Calu3 (cell line): ENCODE results near the gene RFC1. TPM values are rescaled to one million over a fixed set of nuclear protein-coding genes. Genes with fewer than 3 reads are reported as not detected.
"Not testable (repeated sequence)": the region's sequence is repeated elsewhere in the genome, so short reads cannot be mapped to it uniquely, and the experiment has no call there.

Source experiments
- BruUV-seq: library from RNA; stranded (reverse); fragments of 400-500 nt; replicated peaks from 2 replicates; lab custom pipeline; 2021; lab: Mats Ljungman, UMichigan
- CTCF ChIA-PET: fragments of 300-600 bp; sonication (Branson Sonifier 250); formaldehyde crosslinking; loops from one replicate; lab custom pipeline; 2022; ENCODE audit warnings: antibody characterized with exemption; lab: Charles Lee
- DNase-seq: peaks from one replicate; pipeline ENCODE4 v3.0.0; 2022
- H3K27ac Mint-ChIP-seq: one replicate; pipeline ENCODE4 v1.8.0; 2022; ENCODE audit warnings: mixed read lengths; ENCODE audit not compliant: unreplicated experiment
- H3K27me3 Mint-ChIP-seq: one replicate; pipeline ENCODE4 v1.8.0; 2022; ENCODE audit warnings: mixed read lengths; ENCODE audit not compliant: unreplicated experiment
- H3K36me3 Mint-ChIP-seq: one replicate; pipeline ENCODE4 v1.8.0; 2022; ENCODE audit warnings: mild to moderate bottlenecking, moderate library complexity, mixed read lengths; ENCODE audit not compliant: insufficient read depth, unreplicated experiment
- H3K4me1 Mint-ChIP-seq: one replicate; pipeline ENCODE4 v1.8.0; 2022; ENCODE audit warnings: mild to moderate bottlenecking, low read depth, mixed read lengths; ENCODE audit not compliant: unreplicated experiment
- H3K4me3 Mint-ChIP-seq: one replicate; pipeline ENCODE4 v1.8.0; 2022; ENCODE audit warnings: mild to moderate bottlenecking, low read depth, moderate library complexity, mixed read lengths; ENCODE audit not compliant: unreplicated experiment
- H3K9me3 Mint-ChIP-seq: one replicate; pipeline ENCODE4 v1.8.0; 2022; ENCODE audit warnings: low read depth, mixed read lengths; ENCODE audit not compliant: unreplicated experiment
- CTCF ChIP-seq: fragments of 200-600 bp; IDR thresholded peaks from one replicate; pipeline ENCODE4 v1.8.0; 2022; ENCODE audit warnings: antibody characterized with exemption; ENCODE audit not compliant: unreplicated experiment
- intact Hi-C: fragments of 100-400 bp; cut with micrococcal nuclease; formaldehyde crosslinking; loops from one replicate; pipeline ENCODE4 v1.10.0; 2022; ENCODE audit not compliant: unreplicated experiment
- total RNA-seq: library from RNA; stranded (reverse); gene quantifications from 2 replicates; pipeline ENCODE4 v1.2.3, GENCODE V29; 2022

Gene RFC1
- total RNA-seq, 1 experiment from 2014 or later = 37.0 TPM

- no peak for DNase-seq
- Mint-ChIP-seq H3K4me3 (no peak overlapping the region), H3K9me3 (no peaks in the 10 kb centered on the region), H3K27ac (no peak overlapping the region), H3K36me3 (no peaks in the 10 kb centered on the region), H3K4me1 (peaks cover 9% of the 10 kb centered on the region), H3K27me3 (no peaks in the 10 kb centered on the region)
- no TSS peak for BruUV-seq
- no peak for TF ChIP-seq CTCF
- intact Hi-C loops = no loop called here
- CTCF ChIA-PET = no interaction called here
Observed at GRCh38 chr4:39407584-39407885, 41.4 kb upstream of the RFC1 start.

GRCh38 chr4:39406763-39407583, 40.8 kb upstream of the RFC1 start, which contains the start of gene KLB:
TSS of gene KLB (plus strand) at chr4:39406930. CDS start at chr4:39406950, 20 bp downstream.
- peaks cover 9% of the 10 kb centered on the region for H3K4me1 Mint-ChIP-seq
- H3K27me3 Mint-ChIP-seq = no peaks in the 10 kb centered on the region
- BruUV-seq = no TSS peak
- peak within 1 kb of the TSS; percentile 60 for H3K4me3 Mint-ChIP-seq
- DNase-seq = no peak
- H3K36me3 Mint-ChIP-seq = no peaks in the 10 kb centered on the region
- CTCF ChIA-PET = no interaction called here
- no peaks in the 10 kb centered on the region for H3K9me3 Mint-ChIP-seq
- no peak within 1 kb of the TSS for H3K27ac Mint-ChIP-seq
- TF ChIP-seq CTCF = no peak
- intact Hi-C loops = no loop called here

GRCh38 chr4:39401640-39402039, 35.5 kb upstream of the RFC1 start:
- DNase-seq, H3K9me3 Mint-ChIP-seq, BruUV-seq, H3K4me3 Mint-ChIP-seq, H3K27me3 Mint-ChIP-seq, H3K27ac Mint-ChIP-seq, intact Hi-C loops, H3K36me3 Mint-ChIP-seq, CTCF ChIA-PET, H3K4me1 Mint-ChIP-seq: not testable (repeated sequence)

- Mint-ChIP-seq H3K4me3 (no peak overlapping the region), H3K36me3 (no peaks in the 10 kb centered on the region), H3K27ac (no peak overlapping the region), H3K9me3 (no peaks in the 10 kb centered on the region), H3K4me1 (no peaks in the 10 kb centered on the region), H3K27me3 (no peaks in the 10 kb centered on the region)
- TF ChIP-seq CTCF = no peak
- CTCF ChIA-PET = no interaction called here
- intact Hi-C loops = no loop called here
- no peak for DNase-seq
- BruUV-seq = no TSS peak
Observed at GRCh38 chr4:39394706-39395105, 28.5 kb upstream of the RFC1 start.

- CTCF ChIA-PET = no interaction called here
- no peaks in the 10 kb centered on the region for H3K36me3 Mint-ChIP-seq
- TF ChIP-seq CTCF = no peak
- intact Hi-C loops = no loop called here
- no peak for DNase-seq
- no peaks in the 10 kb centered on the region for H3K4me1 Mint-ChIP-seq
- BruUV-seq = no TSS peak
- H3K27me3 Mint-ChIP-seq = no peaks in the 10 kb centered on the region
- no peak overlapping the region for H3K27ac Mint-ChIP-seq
- H3K4me3 Mint-ChIP-seq = no peak overlapping the region
- H3K9me3 Mint-ChIP-seq = no peaks in the 10 kb centered on the region
Observed at GRCh38 chr4:39390603-39391002, 24.4 kb upstream of the RFC1 start.
